NCI-H146 treated with DMSO at 0.1 percent for 48 hours (cell line): Measurements from ENCODE around the gene ELP1.
A peak's percentile ranks its signal among the peaks of the same experiment; 100 is the strongest.
"Not testable (repeated sequence)": the region's sequence is repeated elsewhere in the genome, so short reads cannot be mapped to it uniquely, and the experiment has no call there.

Experiments used
- DNase-seq: peaks from one replicate; lab custom pipeline; 2025; ENCODE audit not compliant: unreplicated experiment; lab: John Stamatoyannopoulos, UW

The ELP1 gene

DNA sequence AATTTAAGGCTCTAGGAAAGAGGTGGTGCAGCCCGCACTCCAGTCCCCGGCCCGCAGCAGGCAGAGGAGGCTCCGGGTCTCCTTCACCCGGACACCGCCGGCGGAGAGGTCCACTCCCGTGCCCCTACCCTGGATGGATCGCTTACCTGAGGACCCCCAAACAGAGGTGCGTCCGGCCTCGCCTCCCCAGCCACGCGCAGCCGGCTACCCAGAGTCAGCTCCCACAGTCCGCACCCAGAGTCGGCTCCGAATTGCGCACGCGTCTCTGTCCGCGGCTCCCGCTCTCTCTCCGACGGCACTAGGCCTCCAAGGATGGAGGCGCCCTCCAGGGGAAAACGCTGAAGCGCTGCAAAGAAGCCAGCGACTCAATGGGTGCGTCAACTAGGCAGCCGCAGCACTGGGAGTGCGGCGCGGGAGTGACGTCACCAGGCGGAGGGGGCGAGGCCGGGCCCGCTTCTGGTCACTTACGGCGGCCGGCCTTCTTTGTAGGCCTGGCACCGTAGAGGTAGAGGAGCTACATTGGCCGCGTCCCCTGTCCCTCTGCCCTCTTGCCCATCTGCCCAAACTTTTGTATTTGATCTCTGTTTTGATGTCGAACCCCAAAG, at the start of gene ELP1:
ELP1 (minus strand) TSS at position 407 of the 605 bp plus-strand sequence. CDS start 2,978 bp downstream, outside the sequence.
- DNase-seq: peak; percentile 75

- no peak for DNase-seq
Observed at GRCh38 chr9:108980893-108981292, 47.0 kb upstream of the ELP1 start.

DNA sequence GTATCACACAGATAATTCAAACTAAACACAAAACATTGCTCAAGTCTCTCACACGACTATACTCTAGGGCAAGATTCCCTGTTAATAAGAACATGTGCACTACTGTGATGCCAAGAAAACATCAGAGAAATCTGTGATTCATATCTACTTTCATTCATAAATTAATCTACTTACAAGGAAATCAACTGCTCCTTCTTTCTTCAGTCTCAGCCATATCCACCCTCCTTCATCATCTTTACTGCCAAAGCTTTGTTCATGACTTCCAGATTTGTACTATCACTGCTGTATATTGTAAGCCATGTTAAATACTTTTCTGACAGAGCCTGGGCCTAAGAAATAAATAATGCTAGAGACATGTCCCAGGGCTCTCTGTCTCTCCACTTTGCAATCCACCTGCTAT, 44.3 kb upstream of the ELP1 start:
- DNase-seq: no peak

DNA sequence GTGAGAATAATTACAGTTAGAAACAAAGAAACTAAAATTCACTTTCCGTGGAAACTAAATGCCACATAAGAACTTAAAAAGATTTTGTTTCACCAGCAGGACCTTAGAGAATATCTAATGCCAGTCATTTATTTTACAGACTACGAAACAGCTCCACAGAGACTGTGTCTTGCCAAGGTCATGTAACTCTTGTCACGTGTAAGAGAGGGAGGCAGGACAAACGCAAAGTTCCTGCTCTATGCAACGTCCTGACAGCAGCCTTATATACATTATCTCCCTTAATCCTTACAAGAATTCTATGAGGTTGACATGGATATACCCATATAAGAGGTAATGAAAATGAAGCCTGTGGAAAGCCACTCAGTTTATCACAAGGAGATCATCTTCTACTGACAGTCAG, 40.0 kb upstream of the ELP1 start:
- no peak for DNase-seq

GRCh38 chr9:108972626-108973209, 38.8 kb upstream of the ELP1 start:
- DNase-seq: no peak

DNA sequence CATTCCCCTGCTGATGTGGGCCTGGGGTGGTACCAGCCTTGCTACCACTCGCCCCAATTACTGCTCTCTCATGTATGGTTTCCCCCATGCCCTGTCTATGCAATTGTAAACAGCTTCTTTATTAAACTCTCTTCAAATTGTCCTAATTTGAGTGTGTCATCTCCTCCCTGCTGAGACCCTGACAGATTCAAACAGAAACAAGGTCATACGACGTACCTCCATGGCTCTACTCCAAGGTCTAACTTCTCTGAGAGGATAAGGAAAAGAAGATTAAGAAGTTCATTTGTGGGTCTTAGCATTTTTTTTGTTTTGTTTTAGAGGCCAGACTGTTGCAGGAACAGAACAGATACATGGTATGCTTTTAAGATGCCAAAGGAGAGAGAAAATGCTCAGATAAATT, 38.3 kb upstream of the ELP1 start:
- no peak for DNase-seq

DNA sequence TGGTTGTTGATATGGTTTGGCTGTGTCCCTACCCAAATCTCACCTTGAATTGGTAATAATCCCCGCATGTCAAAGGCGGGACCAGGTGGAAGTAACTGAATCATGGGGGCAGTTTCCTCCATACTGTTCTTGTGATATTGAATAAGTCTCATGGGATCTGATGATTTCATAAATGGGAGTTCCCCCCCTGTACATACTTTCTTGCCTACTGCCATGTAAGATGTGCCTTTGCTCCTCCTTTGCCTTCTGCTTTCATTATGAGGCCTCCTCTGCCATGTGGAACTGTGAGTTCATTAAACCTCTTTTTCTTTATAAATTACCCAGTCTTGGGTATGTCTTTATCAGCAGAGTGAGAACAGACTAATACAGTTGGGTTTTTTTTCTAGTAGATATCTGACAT, 37.5 kb upstream of the ELP1 start:
- DNase-seq: not testable (repeated sequence)

DNA sequence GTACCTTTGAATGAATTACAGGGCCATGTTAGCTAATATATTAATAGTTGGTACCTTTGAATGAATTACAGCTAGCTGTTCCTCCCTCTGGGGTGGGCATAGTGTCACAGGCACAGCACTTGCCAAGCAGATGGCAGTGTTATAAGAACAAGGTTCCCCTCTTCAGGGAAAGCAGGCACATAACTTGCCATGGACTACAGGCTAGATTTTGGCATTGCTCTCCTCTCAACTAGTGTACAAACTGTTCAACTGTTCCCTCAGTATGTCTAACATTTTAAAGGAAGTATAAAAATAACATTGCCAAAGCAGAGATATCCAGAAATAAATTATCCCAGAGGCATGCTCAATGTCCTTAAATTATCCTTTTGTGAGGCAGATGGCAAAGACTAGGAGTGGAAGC, 34.0 kb upstream of the ELP1 start:
- DNase-seq: no peak

GRCh38 chr9:108963459-108964143, 29.7 kb upstream of the ELP1 start:
- DNase-seq: no peak

DNA sequence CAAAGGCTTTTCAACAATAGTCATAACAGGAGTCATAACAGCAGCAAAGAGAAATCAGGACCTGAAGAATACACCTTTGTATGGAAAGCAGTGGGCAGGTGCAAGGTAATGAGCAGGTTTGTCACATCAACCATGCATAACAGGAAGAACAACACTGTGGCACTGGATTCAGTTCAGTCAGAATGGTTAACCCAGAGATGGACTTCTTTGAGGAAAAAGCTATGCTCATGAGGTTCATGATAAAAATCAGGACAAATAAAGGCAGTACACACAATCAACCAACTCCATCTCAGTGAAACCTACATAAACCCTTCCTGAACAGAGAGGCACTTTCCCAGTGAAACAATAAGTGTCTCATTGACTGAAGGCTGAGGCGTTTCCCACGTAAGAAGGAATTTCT, 27.2 kb upstream of the ELP1 start:
- no peak for DNase-seq

GRCh38 chr9:108960331-108960730, 26.4 kb upstream of the ELP1 start:
- no peak for DNase-seq

- no peak for DNase-seq
Observed at GRCh38 chr9:108956631-108957026, 22.7 kb upstream of the ELP1 start.

DNA sequence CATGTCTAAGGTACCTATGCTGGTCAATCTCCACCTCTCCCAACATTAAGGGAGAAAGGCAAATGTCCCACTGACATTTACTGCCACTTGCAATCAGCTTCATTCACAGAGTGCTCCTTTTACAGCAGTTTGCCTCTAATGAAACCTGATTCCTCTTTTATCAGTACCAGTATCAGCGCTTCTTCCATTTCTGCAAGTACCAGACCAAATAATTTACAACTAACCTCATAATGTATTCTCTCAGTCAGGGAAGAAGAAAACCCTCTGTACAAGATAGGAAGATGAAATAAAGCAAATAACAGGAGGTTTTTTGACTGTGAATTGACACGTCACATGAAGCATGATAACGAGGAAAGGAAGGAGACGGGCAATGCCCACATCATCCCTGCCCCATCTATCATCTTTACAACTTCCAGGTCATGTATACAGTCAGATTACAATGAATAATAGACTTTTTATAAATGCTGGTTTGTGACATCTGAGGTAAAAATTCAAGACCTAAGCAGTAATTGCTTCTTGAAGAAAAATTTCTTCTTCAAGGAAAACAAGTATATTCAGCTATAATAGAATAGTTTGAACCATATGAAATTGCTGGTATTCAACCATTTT, 22.2 kb upstream of the ELP1 start:
- DNase-seq: peak; percentile 72

DNA sequence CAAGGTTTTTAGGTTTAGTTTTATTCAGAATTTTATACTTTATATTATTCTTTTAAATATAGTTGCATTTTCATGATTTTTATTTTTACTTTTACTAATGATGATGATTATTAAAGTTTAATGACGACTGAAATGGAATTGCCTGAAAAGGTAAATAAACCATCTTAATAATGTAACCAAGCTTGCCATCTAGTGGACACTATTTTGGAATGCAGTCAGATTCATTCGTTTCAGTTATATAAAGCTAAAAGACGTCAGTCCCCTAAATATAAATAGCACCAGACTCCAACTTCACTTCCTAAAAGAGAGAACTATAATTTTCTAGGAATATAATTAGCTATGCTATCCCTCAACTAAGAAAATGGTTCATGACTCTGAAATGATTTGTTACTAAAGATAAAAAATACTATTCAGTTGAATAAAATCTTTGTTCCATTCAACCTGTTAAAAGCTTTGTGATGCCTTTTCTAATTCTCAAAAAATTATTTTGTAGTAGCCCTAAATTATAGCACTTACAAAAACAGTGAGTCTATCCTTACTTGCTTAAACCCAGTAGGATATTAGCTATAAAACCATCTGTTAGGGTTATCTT, 20.2 kb upstream of the ELP1 start:
- DNase-seq: peak; percentile 8

DNA sequence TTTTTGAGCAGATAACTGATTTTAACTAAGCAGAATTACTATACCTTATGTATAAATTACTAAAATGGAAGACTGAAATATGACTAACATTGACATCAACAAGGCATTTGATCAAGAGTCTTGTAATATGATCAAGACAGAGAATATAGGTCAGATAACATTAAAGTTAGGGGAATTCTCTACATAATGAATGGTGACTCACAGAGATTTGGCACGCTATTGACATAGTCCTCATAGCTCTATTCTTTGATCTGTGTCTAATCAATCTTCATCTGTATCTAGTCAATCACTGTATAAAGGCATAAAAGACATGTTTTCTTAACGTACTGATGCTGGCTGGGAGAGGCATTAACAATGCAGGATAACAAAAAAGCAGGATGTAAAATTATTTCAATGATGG, 17.7 kb upstream of the ELP1 start:
- no peak for DNase-seq

- no peak for DNase-seq
Observed at GRCh38 chr9:108950168-108950567, 16.2 kb upstream of the ELP1 start.

DNA sequence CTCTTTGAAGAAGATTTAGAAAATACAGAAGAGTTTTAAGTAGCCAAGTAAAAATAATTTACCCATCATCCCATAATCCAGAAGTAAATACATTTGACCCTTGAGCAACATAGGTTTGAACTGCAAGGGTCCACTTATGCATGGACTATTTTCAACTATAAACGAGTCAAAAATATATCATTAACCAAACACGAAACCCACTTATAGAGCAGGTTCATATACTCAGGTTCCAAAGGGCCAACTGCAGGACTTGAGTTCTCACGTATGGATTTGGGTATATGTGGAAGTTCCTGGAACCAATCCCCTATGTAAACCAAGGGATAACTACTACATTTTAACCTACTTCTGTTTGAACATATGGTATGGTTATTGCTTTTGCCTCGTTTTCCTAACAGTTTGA, 6.1 kb upstream of the ELP1 start:
- DNase-seq: no peak

DNA sequence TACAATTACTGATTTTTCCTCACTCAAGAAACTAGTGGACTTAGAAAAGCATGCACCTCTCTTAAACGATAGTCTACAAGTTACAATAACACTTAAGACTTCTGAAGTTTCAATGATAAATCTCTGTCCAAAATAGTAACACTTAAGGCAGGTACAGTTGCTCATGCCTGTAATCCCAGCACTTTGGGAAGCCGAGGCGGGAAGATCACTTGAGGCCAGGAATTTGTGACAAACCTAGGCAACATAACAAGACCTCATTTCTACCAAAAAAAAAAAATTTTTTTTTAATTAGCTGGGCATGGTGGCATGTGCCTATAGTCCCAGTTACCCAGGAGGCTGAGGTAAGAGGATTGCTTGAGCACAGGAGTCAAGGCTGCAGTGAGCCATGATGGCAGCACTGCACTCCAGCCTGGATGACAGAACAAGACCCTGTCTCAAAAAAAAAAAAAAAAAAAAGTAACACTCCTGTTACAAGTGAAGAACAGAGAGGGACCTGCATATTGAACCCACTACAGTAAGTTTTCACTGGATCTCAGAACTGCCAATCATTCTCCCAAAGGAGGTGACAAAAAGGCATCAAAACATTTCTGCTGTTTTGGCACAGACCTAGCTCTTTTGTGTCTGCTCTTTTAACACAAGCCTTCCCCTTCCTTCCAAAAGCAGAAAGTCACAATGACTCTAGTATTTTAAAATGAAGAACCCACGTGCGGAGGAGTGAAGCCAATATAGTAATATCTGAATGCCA, 3.8 kb upstream of the ELP1 start:
- no peak for DNase-seq

GRCh38 chr9:108934323-108934893, 484 bp upstream of the ELP1 start, which contains the start of gene ABITRAM:
ABITRAM (plus strand) TSS chr9:108934400; CDS start chr9:108934487, 87 bp downstream.
- DNase-seq: peak; percentile 53

GRCh38 chr9:108933231-108933717, 650 bp downstream of the ELP1 start:
- DNase-seq: peak; percentile 34
